ENCODE results near the gene ZNF563.

Gene ZNF563

GRCh38 chr19:12294249-12295158 is 38.9 kb downstream of the ZNF563 start, which contains the start of gene ZNF44:
Gene ZNF44, minus strand, starts transcription at chr19:12294883. Its CDS starts 189 bp downstream, at chr19:12294694.
- Histone ChIP-seq H3K4me1 (ENCODE audit: control insufficient read depth, insufficient read depth, low read length, poor library complexity, severe bottlenecking) (no peaks in the 10 kb centered on the region), H3K9me3 (ENCODE audit: control insufficient read depth, low read length) (no peaks in the 10 kb centered on the region), H3K27ac (ENCODE audit: low read depth, low read length, severe bottlenecking) (peak within 1 kb of the TSS; percentile 95), H3K36me3 (ENCODE audit: control insufficient read depth, insufficient read depth, low read length) (peaks cover 17% of the 10 kb centered on the region), H3K4me3 (ENCODE audit: extremely low read depth, insufficient read depth, low read length, poor library complexity, severe bottlenecking) (peak within 1 kb of the TSS; percentile 79)
- WGBS, 2 experiments (ENCODE audit: insufficient coverage in 2 of 2) = 0 to 1% methylated on average over 64 to 65 of the region's 66 CpGs

DNA sequence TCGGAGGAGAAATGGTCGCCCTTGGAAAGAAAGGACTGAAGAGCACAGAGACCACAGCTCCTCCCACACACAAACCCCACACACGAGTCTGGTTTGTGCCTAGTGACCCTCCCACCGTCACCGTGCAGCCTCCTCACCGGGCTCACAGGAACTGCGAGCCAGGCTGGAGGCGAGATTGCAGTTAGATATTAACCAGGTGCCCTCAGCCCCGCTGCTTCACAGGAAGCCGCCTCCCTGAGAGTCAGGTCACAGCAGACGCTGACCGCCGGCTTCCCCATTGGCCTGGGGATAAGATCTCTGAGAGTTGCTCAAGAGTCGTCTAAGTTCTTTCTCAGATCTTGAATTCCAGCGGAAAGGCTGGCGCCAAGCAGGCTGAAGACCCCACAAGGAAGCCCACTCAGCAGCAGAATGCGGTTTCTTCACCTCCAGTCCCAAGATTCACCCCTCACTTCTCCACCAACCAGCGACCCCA is 39.6 kb downstream of the ZNF563 start:
- Histone ChIP-seq H3K4me3 (ENCODE audit: extremely low read depth, insufficient read depth, low read length, poor library complexity, severe bottlenecking) (peak overlapping the region; percentile 79), H3K36me3 (ENCODE audit: control insufficient read depth, insufficient read depth, low read length) (peaks cover 22% of the 10 kb centered on the region), H3K27ac (ENCODE audit: low read depth, low read length, severe bottlenecking) (peak overlapping the region; percentile 95), H3K9me3 (ENCODE audit: control insufficient read depth, low read length) (no peaks in the 10 kb centered on the region), H3K4me1 (ENCODE audit: control insufficient read depth, insufficient read depth, low read length, poor library complexity, severe bottlenecking) (no peaks in the 10 kb centered on the region)
- 1 to 4% methylated on average over 11 to 13 of the region's 18 CpGs for WGBS, 2 experiments (ENCODE audit: insufficient coverage in 2 of 2)

DNA sequence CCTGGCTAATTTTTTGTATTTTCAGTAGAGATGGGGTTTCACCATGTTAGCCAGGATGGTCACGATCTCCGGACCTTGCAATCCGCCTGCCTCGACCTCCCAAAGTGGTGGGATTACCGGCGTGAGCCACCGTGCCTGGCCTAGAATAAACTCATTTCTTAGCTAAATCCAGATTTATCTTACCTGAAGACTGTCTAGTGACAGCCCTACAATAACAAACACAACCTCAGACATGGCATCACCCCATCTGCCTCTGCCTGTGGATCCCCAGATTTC is 43.7 kb downstream of the ZNF563 start:
- 95 to 100% methylated on average over 6 to 7 of the region's 7 CpGs for WGBS, 2 experiments (ENCODE audit: insufficient coverage in 2 of 2)
- H3K27ac ChIP-seq (ENCODE audit: low read depth, low read length, severe bottlenecking) = no peak overlapping the region
- no peak overlapping the region for H3K4me3 ChIP-seq (ENCODE audit: extremely low read depth, insufficient read depth, low read length, poor library complexity, severe bottlenecking)
- H3K9me3 ChIP-seq (ENCODE audit: control insufficient read depth, low read length) = peaks cover 6% of the 10 kb centered on the region
- peaks cover 46% of the 10 kb centered on the region for H3K36me3 ChIP-seq (ENCODE audit: control insufficient read depth, insufficient read depth, low read length)
- H3K4me1 ChIP-seq (ENCODE audit: control insufficient read depth, insufficient read depth, low read length, poor library complexity, severe bottlenecking) = no peaks in the 10 kb centered on the region

DNA sequence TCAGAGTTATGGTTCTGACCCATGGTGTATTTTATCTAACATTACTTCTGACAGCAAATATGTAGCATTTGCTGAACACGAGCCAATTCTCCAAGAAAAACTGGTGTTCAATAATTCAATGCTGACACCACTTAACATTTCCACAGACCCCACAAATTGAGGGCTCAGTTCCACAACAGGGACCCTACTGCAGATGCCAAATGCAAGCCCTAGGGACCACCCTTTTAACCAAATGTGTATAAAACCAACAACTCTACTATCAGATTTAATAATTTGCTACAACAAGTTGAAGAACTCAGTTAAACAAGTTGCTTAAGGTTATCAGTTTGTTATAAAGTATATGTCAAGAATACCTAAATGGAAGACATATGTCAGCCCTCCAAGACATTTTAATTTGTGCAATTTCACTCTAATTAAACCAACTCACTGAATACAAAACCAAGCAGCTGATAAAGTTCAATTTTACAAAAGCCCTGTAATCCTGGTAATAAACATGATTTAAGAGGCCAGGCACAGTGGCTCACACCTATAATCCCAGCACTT is 45.4 kb downstream of the ZNF563 start:
- peaks cover 58% of the 10 kb centered on the region for H3K36me3 ChIP-seq (ENCODE audit: control insufficient read depth, insufficient read depth, low read length)
- H3K9me3 ChIP-seq (ENCODE audit: control insufficient read depth, low read length) = peaks cover 17% of the 10 kb centered on the region
- WGBS, 2 experiments (ENCODE audit: insufficient coverage in 2 of 2) = 80 to 100% methylated on average over 1 of the region's 1 CpG
- H3K4me1 ChIP-seq (ENCODE audit: control insufficient read depth, insufficient read depth, low read length, poor library complexity, severe bottlenecking) = no peaks in the 10 kb centered on the region
- H3K27ac ChIP-seq (ENCODE audit: low read depth, low read length, severe bottlenecking) = no peak overlapping the region
- H3K4me3 ChIP-seq (ENCODE audit: extremely low read depth, insufficient read depth, low read length, poor library complexity, severe bottlenecking) = no peak overlapping the region

- Histone ChIP-seq H3K36me3 (ENCODE audit: control insufficient read depth, insufficient read depth, low read length) (peaks cover 44% of the 10 kb centered on the region), H3K27ac (ENCODE audit: low read depth, low read length, severe bottlenecking) (no peak overlapping the region), H3K9me3 (ENCODE audit: control insufficient read depth, low read length) (peaks cover 17% of the 10 kb centered on the region), H3K4me1 (ENCODE audit: control insufficient read depth, insufficient read depth, low read length, poor library complexity, severe bottlenecking) (no peaks in the 10 kb centered on the region), H3K4me3 (ENCODE audit: extremely low read depth, insufficient read depth, low read length, poor library complexity, severe bottlenecking) (no peak overlapping the region)
- WGBS, 2 experiments (ENCODE audit: insufficient coverage in 2 of 2) = 98% methylated on average over 14 to 18 of the region's 18 CpGs
These were observed 48.8 kb downstream of the ZNF563 start for GRCh38 chr19:12284631-12285030.

DNA sequence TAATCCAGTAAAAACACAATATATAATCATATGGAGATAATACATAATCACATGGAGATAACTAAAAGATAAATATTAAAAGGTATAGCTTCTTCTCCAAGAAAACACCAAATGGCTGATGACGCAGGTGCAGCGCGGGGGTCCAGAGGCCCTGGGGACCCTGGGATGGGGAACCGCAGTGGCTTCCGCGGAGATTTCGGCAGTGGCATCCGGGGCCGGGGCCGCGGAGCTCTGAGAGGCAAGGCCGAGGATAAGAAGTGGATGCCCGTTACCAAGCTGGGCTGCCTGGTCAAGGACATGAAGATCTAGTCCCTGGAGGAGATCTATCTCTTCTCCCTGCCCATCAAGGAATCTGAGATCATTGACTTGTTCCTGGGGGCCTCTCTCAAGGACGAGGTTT is 49.2 kb downstream of the ZNF563 start:
- Histone ChIP-seq H3K36me3 (ENCODE audit: control insufficient read depth, insufficient read depth, low read length) (peaks cover 43% of the 10 kb centered on the region), H3K4me1 (ENCODE audit: control insufficient read depth, insufficient read depth, low read length, poor library complexity, severe bottlenecking) (no peaks in the 10 kb centered on the region), H3K27ac (ENCODE audit: low read depth, low read length, severe bottlenecking) (no peak overlapping the region), H3K9me3 (ENCODE audit: control insufficient read depth, low read length) (peaks cover 18% of the 10 kb centered on the region), H3K4me3 (ENCODE audit: extremely low read depth, insufficient read depth, low read length, poor library complexity, severe bottlenecking) (no peak overlapping the region)
- WGBS, 2 experiments (ENCODE audit: insufficient coverage in 2 of 2) = 93 to 99% methylated on average over 10 to 14 of the region's 14 CpGs

DNA sequence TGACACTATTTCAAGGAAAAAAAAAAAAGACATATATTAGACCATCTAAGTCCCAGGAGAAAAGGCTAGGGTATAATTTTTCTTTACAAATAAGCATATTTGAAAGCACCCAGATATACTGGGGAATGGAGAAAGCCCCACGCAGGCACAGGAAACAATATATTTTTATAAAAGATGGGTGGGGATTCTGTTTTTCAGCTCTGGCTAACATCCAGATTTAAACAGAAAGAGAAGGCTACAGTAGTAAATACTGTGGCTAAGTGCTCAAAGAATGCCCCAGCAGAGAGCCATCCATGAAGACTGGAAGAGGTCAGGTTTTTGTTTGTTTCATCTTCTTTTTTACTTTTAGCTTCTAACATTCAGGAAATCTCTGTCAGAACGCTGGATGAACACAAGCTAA is 54.7 kb downstream of the ZNF563 start:
- Histone ChIP-seq H3K36me3 (ENCODE audit: control insufficient read depth, insufficient read depth, low read length) (peaks cover 44% of the 10 kb centered on the region), H3K4me3 (ENCODE audit: extremely low read depth, insufficient read depth, low read length, poor library complexity, severe bottlenecking) (no peak overlapping the region), H3K27ac (ENCODE audit: low read depth, low read length, severe bottlenecking) (no peak overlapping the region), H3K9me3 (ENCODE audit: control insufficient read depth, low read length) (peaks cover 45% of the 10 kb centered on the region), H3K4me1 (ENCODE audit: control insufficient read depth, insufficient read depth, low read length, poor library complexity, severe bottlenecking) (no peaks in the 10 kb centered on the region)
- WGBS, 2 experiments (ENCODE audit: insufficient coverage in 2 of 2) = 100% methylated on average over 1 of the region's 2 CpGs

DNA sequence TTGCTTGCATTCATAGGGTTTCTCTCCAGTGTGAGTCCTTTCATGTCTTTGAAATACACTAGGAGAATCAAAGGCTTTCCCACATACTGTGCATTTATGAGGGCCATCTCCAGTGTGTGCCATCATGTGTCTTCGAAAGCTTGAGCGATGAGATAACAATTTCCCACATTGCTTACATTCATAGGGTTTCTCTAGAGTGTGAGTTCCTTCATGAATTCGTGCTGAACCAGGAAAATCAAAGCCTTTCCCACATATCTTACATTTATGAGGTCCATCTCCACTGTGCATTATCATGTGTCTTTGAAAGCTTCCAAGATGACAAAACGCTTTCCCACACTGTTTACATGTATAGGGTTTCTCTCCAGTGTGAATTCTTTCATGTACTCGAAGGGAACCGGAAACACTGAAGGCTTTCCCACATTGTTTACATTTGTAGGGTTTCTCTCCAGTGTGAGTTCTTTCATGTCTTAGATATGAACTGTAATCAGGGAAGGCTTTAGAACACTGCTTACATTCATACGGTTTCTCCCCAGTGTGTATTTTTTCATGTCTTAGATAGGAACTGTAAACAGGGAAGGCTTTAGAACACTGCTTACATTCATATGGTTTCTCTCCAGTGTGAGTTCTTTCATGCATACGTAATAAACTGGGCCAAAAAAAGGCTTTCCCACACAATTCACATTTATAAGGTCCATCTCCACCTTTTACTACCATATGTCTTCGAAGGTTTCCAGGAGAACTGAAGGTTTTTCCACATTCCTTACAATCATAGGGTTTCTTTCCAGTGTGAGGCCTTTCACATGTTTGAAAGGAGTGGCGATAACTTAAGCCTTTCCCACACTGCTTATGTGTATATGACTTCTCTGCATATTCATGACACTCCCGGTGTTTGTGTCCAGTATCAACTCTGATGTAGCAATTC is 60.2 kb downstream of the ZNF563 start:
- WGBS, 2 experiments (ENCODE audit: insufficient coverage in 2 of 2) = 94 to 96% methylated on average over 6 of the region's 11 CpGs
- Histone ChIP-seq H3K36me3 (ENCODE audit: control insufficient read depth, insufficient read depth, low read length) (peaks cover 76% of the 10 kb centered on the region), H3K27ac (ENCODE audit: low read depth, low read length, severe bottlenecking) (no peak overlapping the region), H3K4me3 (ENCODE audit: extremely low read depth, insufficient read depth, low read length, poor library complexity, severe bottlenecking) (no peak overlapping the region), H3K4me1 (ENCODE audit: control insufficient read depth, insufficient read depth, low read length, poor library complexity, severe bottlenecking) (no peaks in the 10 kb centered on the region), H3K9me3 (ENCODE audit: control insufficient read depth, low read length) (peaks cover 76% of the 10 kb centered on the region)

GRCh38 chr19:12272386-12272785 is 61.0 kb downstream of the ZNF563 start:
- Histone ChIP-seq H3K4me1 (ENCODE audit: control insufficient read depth, insufficient read depth, low read length, poor library complexity, severe bottlenecking) (no peaks in the 10 kb centered on the region), H3K27ac (ENCODE audit: low read depth, low read length, severe bottlenecking) (no peak overlapping the region), H3K36me3 (ENCODE audit: control insufficient read depth, insufficient read depth, low read length) (peaks cover 74% of the 10 kb centered on the region), H3K9me3 (ENCODE audit: control insufficient read depth, low read length) (peaks cover 67% of the 10 kb centered on the region), H3K4me3 (ENCODE audit: extremely low read depth, insufficient read depth, low read length, poor library complexity, severe bottlenecking) (no peak overlapping the region)
- 86 to 94% methylated on average over 4 to 5 of the region's 5 CpGs for WGBS, 2 experiments (ENCODE audit: insufficient coverage in 2 of 2)

- Histone ChIP-seq H3K9me3 (ENCODE audit: control insufficient read depth, low read length) (peaks cover 64% of the 10 kb centered on the region), H3K4me3 (ENCODE audit: extremely low read depth, insufficient read depth, low read length, poor library complexity, severe bottlenecking) (no peak overlapping the region), H3K4me1 (ENCODE audit: control insufficient read depth, insufficient read depth, low read length, poor library complexity, severe bottlenecking) (no peaks in the 10 kb centered on the region), H3K36me3 (ENCODE audit: control insufficient read depth, insufficient read depth, low read length) (peaks cover 63% of the 10 kb centered on the region), H3K27ac (ENCODE audit: low read depth, low read length, severe bottlenecking) (no peak overlapping the region)
- 81 to 100% methylated on average over 2 of the region's 2 CpGs for WGBS, 2 experiments (ENCODE audit: insufficient coverage in 2 of 2)
These were observed 62.6 kb downstream of the ZNF563 start for GRCh38 chr19:12270854-12271253.

Data from mesodermal cell (in vitro differentiated cells).